ENCODE data around the gene ZNF512B. TPM values are rescaled to one million over a fixed set of nuclear protein-coding genes. Genes with fewer than 3 reads are reported as not detected.
"Not testable (repeated sequence)": the region's sequence is repeated elsewhere in the genome, so short reads cannot be mapped to it uniquely, and the experiment has no call there.

ZNF512B gene
- total RNA-seq: 17.5 TPM

- peaks cover 16% of the 10 kb centered on the region in 2 donors for H3K4me1 ChIP-seq
- intact Hi-C loops (cut with DNase I): loop anchor here (5.0 to 10.0 kb wide), 3 partner anchors 63 to 755 kb away; partner anchors contain the start of genes GMEB2 and YTHDF1
- H3K9me3 ChIP-seq: no peaks in the 10 kb centered on the region
- H3K36me3 ChIP-seq: peaks cover 6 to 11% of the 10 kb centered on the region in 2 donors
- no peaks in the 10 kb centered on the region for H3K27me3 ChIP-seq
- TF ChIP-seq CTCF (IDR thresholded peaks at IDR 0.05): no peak
- peak in 1 of 2 donors; percentile 75 for DNase-seq (ENCODE audit: low spot score in 2 of 2)
- H3K27ac ChIP-seq: peak within 1 kb of the TSS; percentile 70 to 79
- peak within 1 kb of the TSS; percentile 70 to 84 for H3K4me3 ChIP-seq
These were observed at the start of gene ZNF512B for GRCh38 chr20:63969838-63970713. Gene ZNF512B, minus strand, starts transcription at chr20:63969930. Its CDS starts 1,980 bp downstream, at chr20:63967950.

- Histone ChIP-seq H3K9me3 (no peaks in the 10 kb centered on the region), H3K27ac (no peak overlapping the region), H3K4me3 (no peak overlapping the region), H3K4me1 (no peaks in the 10 kb centered on the region), H3K27me3 (no peaks in the 10 kb centered on the region), H3K36me3 (peaks cover 76 to 78% of the 10 kb centered on the region in 2 donors)
- no peak for TF ChIP-seq CTCF (IDR thresholded peaks at IDR 0.05)
- intact Hi-C loops (cut with DNase I): no loop called here
- no peak for DNase-seq (ENCODE audit: low spot score in 2 of 2)
These were observed 45.9 kb upstream of the ZNF512B start for GRCh38 chr20:64015635-64016034.

- H3K4me3 ChIP-seq; H3K4me1 ChIP-seq; intact Hi-C loops (cut with DNase I); H3K27ac ChIP-seq; H3K9me3 ChIP-seq; DNase-seq (ENCODE audit: low spot score in 2 of 2); H3K27me3 ChIP-seq: not testable (repeated sequence)
- H3K36me3 ChIP-seq: peaks cover 60 to 76% of the 10 kb centered on the region in 2 donors
These were observed 42.8 kb upstream of the ZNF512B start for GRCh38 chr20:64012385-64013154.

GRCh38 chr20:64011366-64011779 lies 41.6 kb upstream of the ZNF512B start:
- Histone ChIP-seq H3K27me3 (no peaks in the 10 kb centered on the region), H3K36me3 (peaks cover 52 to 67% of the 10 kb centered on the region in 2 donors), H3K4me3 (no peak overlapping the region), H3K4me1 (no peaks in the 10 kb centered on the region), H3K9me3 (no peaks in the 10 kb centered on the region), H3K27ac (no peak overlapping the region)
- no peak for DNase-seq (ENCODE audit: low spot score in 2 of 2)
- TF ChIP-seq CTCF (IDR thresholded peaks at IDR 0.05): no peak
- intact Hi-C loops (cut with DNase I): no loop called here

- no peak for TF ChIP-seq CTCF (IDR thresholded peaks at IDR 0.05)
- H3K4me1 ChIP-seq: no peaks in the 10 kb centered on the region
- H3K4me3 ChIP-seq: no peak overlapping the region
- H3K36me3 ChIP-seq: peaks cover 53 to 67% of the 10 kb centered on the region in 2 donors
- H3K27ac ChIP-seq: no peak overlapping the region
- no peak for DNase-seq (ENCODE audit: low spot score in 2 of 2)
- no peaks in the 10 kb centered on the region for H3K9me3 ChIP-seq
- intact Hi-C loops (cut with DNase I): no loop called here
- no peaks in the 10 kb centered on the region for H3K27me3 ChIP-seq
These were observed 41.0 kb upstream of the ZNF512B start for GRCh38 chr20:64010711-64011237.
